GM18858 (cell line): ENCODE results near the gene LDLRAD4.
A peak's percentile ranks its signal among the peaks of the same experiment; 100 is the strongest.

Source experiments
- ATAC-seq: cut with Tn5 transposase; IDR thresholded peaks from one replicate; pipeline ENCODE4 v1.9.1; 2021; ENCODE audit not compliant: unreplicated experiment

Gene LDLRAD4

GRCh38 chr18:13440277-13441248 is 222.0 kb downstream of the LDLRAD4 start:
- no peak for ATAC-seq

- ATAC-seq, result no peak
These were observed 223.2 kb downstream of the LDLRAD4 start for GRCh38 chr18:13441736-13442135.

GRCh38 chr18:13442451-13442850 is 223.9 kb downstream of the LDLRAD4 start:
- ATAC-seq, result no peak

- no peak for ATAC-seq
These were observed 225.0 kb downstream of the LDLRAD4 start for GRCh38 chr18:13443552-13443951.

- no peak for ATAC-seq
These were observed 226.1 kb downstream of the LDLRAD4 start for GRCh38 chr18:13444430-13445240.

GRCh38 chr18:13445241-13445897 is 226.8 kb downstream of the LDLRAD4 start:
- no peak for ATAC-seq

GRCh38 chr18:13446024-13446423 is 227.5 kb downstream of the LDLRAD4 start:
- ATAC-seq, result no peak

GRCh38 chr18:13446610-13447461 is 228.3 kb downstream of the LDLRAD4 start:
- ATAC-seq, result no peak

- ATAC-seq, result no peak
These were observed 229.2 kb downstream of the LDLRAD4 start for GRCh38 chr18:13447621-13448334.

GRCh38 chr18:13448335-13448795 is 229.8 kb downstream of the LDLRAD4 start:
- ATAC-seq, result no peak

- no peak for ATAC-seq
These were observed 231.1 kb downstream of the LDLRAD4 start for GRCh38 chr18:13449651-13450050.

GRCh38 chr18:13450289-13451212 is 232.0 kb downstream of the LDLRAD4 start:
- peak; percentile 80 for ATAC-seq

- ATAC-seq, result no peak
These were observed 232.6 kb downstream of the LDLRAD4 start for GRCh38 chr18:13451213-13451540.

- no peak for ATAC-seq
These were observed 233.3 kb downstream of the LDLRAD4 start for GRCh38 chr18:13451661-13452387.

GRCh38 chr18:13452388-13452811 is 233.8 kb downstream of the LDLRAD4 start:
- ATAC-seq, result no peak

GRCh38 chr18:13452871-13453680 is 234.5 kb downstream of the LDLRAD4 start:
- no peak for ATAC-seq

GRCh38 chr18:13453714-13454113 is 235.2 kb downstream of the LDLRAD4 start:
- ATAC-seq, result no peak
